Naive B cell (primary cell): ENCODE results near the gene FGF7. TPM values are rescaled to one million over a fixed set of nuclear protein-coding genes. Genes with fewer than 3 reads are reported as not detected.
"Not testable (repeated sequence)": the region's sequence is repeated elsewhere in the genome, so short reads cannot be mapped to it uniquely, and the experiment has no call there.

Source experiments
- ATAC-seq, 2 donors: fragments of 150-1000 bp; cut with Tn5 transposase; 2 replicates each; pipeline ENCODE4 v1.10.0; 2021; ENCODE audit warnings: low read depth in 2 of 2, mild to moderate bottlenecking in 2 of 2, moderate library complexity in 2 of 2
- DNase-seq: peaks from one replicate; pipeline ENCODE4 v3.0.0; 2022
- H3K27ac Mint-ChIP-seq, 6 donors: one replicate each; pipeline ENCODE4 v1.8.0; 2020 to 2022; ENCODE audit warnings: mild to moderate bottlenecking in 6 of 6, mixed read lengths in 6 of 6, moderate library complexity in 5 of 6, inconsistent platforms in 2 of 6
- H3K27me3 Mint-ChIP-seq, 3 donors: one replicate each; pipeline ENCODE4 v1.8.0; 2021 to 2022; ENCODE audit warnings: mixed read lengths in 3 of 3, mild to moderate bottlenecking in 1 of 3
- H3K36me3 Mint-ChIP-seq, 2 donors: one replicate each; pipeline ENCODE4 v1.8.0; 2020 to 2022; ENCODE audit warnings: mixed read lengths in 2 of 2, inconsistent platforms in 1 of 2, mild to moderate bottlenecking in 1 of 2
- H3K4me1 Mint-ChIP-seq, 3 donors: one replicate each; pipeline ENCODE4 v1.8.0; 2020 to 2022; ENCODE audit warnings: mixed read lengths in 3 of 3, inconsistent platforms in 1 of 3, mild to moderate bottlenecking in 1 of 3, moderate library complexity in 1 of 3
- H3K4me3 Mint-ChIP-seq, 8 donors: one replicate each; pipeline ENCODE4 v1.8.0; 2020 to 2022; ENCODE audit warnings: mild to moderate bottlenecking in 8 of 8, mixed read lengths in 8 of 8, moderate library complexity in 8 of 8, inconsistent platforms in 2 of 8
- H3K9me3 Mint-ChIP-seq, 7 donors: one replicate each; pipeline ENCODE4 v1.8.0; 2020 to 2022; ENCODE audit warnings: mixed read lengths in 7 of 7, mild to moderate bottlenecking in 5 of 7, inconsistent platforms in 2 of 7, moderate library complexity in 1 of 7
- polyA plus RNA-seq, 6 donors: library from polyadenylated mRNA; unstranded; fragments of 300-500 nt; fragmentation: Illumina TruSeq; gene quantifications; one replicate each; pipeline ENCODE4 v1.2.3, GENCODE V29; 2021; ENCODE audit warnings: low read depth in 6 of 6

Gene FGF7, protein sequence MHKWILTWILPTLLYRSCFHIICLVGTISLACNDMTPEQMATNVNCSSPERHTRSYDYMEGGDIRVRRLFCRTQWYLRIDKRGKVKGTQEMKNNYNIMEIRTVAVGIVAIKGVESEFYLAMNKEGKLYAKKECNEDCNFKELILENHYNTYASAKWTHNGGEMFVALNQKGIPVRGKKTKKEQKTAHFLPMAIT
- polyA plus RNA-seq, result not detected

DNA sequence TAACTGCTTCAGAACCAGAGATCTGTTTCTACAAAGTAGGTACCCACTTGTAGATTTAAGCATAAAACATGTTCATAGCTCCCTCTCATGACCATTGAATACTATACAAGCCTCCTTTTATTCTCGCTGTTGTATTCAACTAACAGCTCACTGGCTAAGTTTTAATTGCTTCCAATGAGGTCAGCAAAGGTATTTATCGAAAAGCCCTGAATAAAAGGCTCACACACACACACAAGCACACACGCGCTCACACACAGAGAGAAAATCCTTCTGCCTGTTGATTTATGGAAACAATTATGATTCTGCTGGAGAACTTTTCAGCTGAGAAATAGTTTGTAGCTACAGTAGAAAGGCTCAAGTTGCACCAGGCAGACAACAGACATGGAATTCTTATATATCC is at the start of gene FGF7:
TSS of gene FGF7 (plus strand) at position 222 of the 400 bp plus-strand sequence. CDS start 1,056 bp downstream, outside the sequence.
- DNase-seq, result no peak
- Mint-ChIP-seq H3K36me3 (no peaks in the 10 kb centered on the region), H3K4me3 (peak within 1 kb of the TSS in 4 of 8 donors; percentile 4 to 48 (median 22)), H3K27me3 (no peaks in the 10 kb centered on the region), H3K4me1 (peaks cover 4 to 8% (median 5%) of the 10 kb centered on the region in 3 donors), H3K27ac (peak within 1 kb of the TSS in 3 of 6 donors; percentile 39 to 91 (median 87)), H3K9me3 (peaks cover 0 to 2% (median 0%) of the 10 kb centered on the region in 7 donors)
- no peak for ATAC-seq

DNA sequence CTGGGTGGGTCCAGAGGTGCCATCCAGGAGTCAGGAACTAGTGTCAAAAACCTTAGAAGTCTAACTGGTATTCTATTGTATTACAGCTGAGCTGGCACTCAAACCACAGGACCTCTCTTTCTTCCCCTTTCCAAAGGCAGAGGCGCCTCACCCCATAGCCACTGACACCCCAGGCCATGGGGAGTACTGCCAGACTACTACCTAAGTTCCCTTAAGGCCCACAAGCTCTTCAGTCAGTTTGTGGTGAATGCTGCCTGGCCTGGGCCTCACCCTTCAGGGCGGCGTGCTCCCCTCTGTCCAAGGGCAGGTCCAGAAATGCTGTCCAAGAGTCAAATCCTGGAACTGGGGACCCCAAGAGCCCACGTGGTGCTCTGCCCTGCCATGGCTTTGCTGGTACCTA is 43.0 kb upstream of the FGF7 start:
- Mint-ChIP-seq H3K4me3 (no peak overlapping the region), H3K4me1 (no peaks in the 10 kb centered on the region), H3K9me3 (no peaks in the 10 kb centered on the region), H3K27ac (no peak overlapping the region), H3K36me3 (no peaks in the 10 kb centered on the region), H3K27me3 (no peaks in the 10 kb centered on the region)
- DNase-seq (no peak), ATAC-seq (no peak)

DNA sequence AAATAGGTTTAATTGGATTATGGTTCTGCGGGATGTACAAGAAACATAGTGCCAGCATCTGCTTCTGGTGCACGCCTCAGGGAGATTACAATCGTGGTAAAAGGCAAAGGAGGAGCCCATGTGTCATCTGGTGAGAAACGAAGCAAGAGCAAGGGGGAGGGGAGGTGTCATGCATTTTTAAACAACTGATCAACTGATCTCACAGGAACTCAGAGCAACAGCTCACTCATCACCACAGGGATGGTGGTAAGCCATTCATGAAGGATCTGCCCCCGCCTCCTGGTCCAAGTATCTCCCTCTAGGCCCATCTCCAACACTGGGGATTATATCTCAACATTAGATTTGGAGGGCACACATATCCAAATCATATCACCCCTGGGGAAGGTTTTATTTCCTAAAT is 42.1 kb upstream of the FGF7 start:
- Mint-ChIP-seq H3K4me3 (no peak overlapping the region), H3K36me3 (no peaks in the 10 kb centered on the region), H3K4me1 (no peaks in the 10 kb centered on the region), H3K9me3 (no peaks in the 10 kb centered on the region), H3K27ac (no peak overlapping the region), H3K27me3 (no peaks in the 10 kb centered on the region)
- ATAC-seq (no peak), DNase-seq (no peak)

DNA sequence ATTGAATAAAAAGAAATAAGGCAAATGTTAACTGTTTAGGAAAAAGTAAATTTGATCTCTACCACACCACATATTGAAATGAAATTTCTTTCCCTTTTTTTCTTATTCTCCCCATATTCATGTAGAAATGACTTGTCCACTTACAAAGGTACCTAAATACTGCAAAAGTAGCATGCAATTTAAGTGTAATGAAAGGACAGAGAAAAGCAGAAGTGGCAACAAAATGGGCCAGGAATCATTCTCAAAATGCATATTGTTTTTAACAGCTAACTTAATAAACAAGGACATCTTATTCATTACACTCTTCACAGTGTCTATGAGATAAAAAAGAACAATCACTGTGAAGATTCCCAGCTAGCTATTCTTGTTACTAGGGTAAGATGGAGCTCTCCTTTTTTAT is 40.6 kb upstream of the FGF7 start:
- no peak for ATAC-seq
- Mint-ChIP-seq H3K9me3 (peaks cover 0 to 4% (median 0%) of the 10 kb centered on the region in 7 donors), H3K36me3 (no peaks in the 10 kb centered on the region), H3K4me3 (no peak overlapping the region), H3K4me1 (peaks cover 0 to 3% (median 0%) of the 10 kb centered on the region in 3 donors), H3K27ac (no peak overlapping the region), H3K27me3 (no peaks in the 10 kb centered on the region)
- DNase-seq, result no peak

DNA sequence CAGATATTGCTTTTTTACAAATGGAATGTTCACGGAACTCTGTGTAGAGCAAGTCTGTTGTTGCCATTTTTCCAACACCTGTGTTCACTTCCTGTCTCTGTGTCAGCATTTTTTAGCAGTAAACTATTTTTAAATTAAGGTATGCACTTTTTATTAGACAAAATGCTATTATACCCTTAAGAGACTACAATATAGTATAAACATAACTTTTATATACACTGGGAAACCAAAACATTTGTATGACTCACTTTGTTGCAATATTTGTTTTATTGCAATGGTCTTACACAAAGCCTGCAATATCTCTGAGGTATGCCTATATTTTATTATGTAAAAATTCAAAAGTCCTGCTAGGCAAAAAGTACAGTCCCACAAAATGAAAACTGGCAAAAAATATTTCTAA is 39.8 kb upstream of the FGF7 start:
- Mint-ChIP-seq H3K9me3 (peaks cover 0 to 5% (median 0%) of the 10 kb centered on the region in 7 donors), H3K4me1 (peaks cover 0 to 7% (median 0%) of the 10 kb centered on the region in 3 donors), H3K27ac (no peak overlapping the region), H3K27me3 (peaks cover 0 to 4% (median 0%) of the 10 kb centered on the region in 3 donors), H3K36me3 (no peaks in the 10 kb centered on the region), H3K4me3 (no peak overlapping the region)
- no peak for DNase-seq
- ATAC-seq, result no peak

DNA sequence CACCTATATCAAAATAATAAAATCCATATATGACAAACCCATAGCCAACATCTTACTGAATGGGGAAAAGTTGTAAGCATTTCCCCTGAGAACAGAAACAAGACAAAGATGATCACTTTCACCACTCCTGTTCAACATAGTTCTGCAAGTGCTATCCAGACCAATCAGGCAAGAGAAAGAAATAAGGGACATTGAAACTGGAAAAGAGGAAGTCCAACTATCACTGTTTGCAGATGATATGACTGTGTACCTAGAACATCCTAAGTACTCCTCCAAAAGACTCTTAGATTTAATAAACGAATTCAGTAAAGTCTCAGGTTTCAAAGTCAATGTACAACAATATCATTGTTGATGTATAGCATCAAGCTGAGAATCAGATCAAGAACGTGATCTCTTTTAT is 35.6 kb upstream of the FGF7 start:
- Mint-ChIP-seq H3K4me3 (no peak overlapping the region), H3K36me3 (no peaks in the 10 kb centered on the region), H3K4me1 (peaks cover 0 to 7% (median 0%) of the 10 kb centered on the region in 3 donors), H3K9me3 (peaks cover 0 to 5% (median 0%) of the 10 kb centered on the region in 7 donors), H3K27ac (no peak overlapping the region), H3K27me3 (peaks cover 0 to 6% (median 0%) of the 10 kb centered on the region in 3 donors)
- ATAC-seq (peak; percentile 55 to 73), DNase-seq (no peak)

DNA sequence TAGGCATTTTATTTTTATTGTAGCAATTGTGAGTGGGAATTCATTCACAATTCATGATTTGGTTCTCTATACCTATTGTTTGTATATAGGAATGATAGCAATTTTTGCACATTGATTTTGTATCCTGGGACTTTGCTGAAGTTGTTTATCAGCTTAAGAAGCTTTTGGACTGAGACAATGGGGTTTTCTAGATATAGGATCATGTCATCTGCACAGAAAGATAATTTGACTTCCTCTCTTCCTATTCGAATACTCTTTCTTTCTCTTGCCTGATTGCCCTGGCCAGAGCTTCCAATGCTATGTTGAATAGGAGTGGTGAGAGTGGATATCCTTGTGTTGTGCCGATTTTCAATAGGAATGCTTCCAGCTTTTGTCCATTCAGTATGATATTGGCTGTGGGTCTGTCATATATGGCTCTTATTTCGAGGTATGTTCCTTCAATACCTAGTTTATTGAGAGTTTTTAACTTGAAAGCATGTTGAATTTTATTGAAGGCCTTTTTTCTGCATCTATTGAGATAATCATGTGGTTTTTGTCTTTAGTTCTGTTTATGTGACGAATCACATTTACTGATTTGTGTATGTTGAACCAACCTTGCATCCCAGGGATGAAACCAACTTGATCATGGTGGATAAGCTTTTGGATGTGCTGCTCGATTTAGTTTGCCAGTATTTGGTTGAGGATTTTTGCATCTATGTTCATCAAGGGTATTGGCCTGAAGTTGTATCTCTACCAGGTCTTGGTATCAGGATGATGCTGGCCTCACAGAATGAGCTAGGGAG is 20.3 kb upstream of the FGF7 start:
- ATAC-seq, result not testable (repeated sequence)

DNA sequence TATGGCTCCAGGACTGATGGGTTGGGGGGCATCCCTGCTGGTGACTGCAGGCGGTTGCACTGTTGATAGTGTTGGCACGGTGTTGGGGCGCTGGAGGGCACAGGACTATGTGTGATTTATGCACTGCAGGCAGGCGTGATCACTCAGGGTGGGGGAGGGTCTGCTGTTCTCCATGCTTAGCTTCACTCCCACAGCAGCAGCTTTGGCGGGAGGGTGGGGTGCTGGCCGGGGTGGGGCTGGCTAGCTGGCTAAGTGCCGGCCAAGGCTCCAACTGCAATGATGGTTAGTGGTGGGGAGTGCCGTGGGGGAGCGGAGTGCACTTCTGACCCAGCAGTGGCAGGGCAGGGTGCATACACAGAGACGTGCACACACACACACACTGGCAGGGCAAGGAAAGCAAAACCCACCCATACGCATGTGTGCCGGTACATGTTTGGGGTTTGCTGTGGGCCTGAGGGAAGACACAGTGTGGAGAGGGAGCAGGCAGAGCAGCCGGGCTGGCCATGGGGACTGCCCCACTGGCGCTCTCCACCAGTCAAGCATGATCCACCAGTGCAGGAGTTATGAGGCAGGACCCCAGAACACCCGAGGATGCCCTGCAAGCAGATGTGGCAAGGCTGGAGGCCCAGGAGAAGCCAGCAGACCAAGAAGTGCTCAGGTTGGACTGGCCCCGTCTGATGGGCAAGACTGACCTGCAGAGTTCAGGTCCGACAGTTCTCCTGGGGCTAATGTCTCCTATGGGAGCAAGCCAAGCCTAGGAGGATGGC is 16.5 kb upstream of the FGF7 start:
- H3K27ac Mint-ChIP-seq, result no peak overlapping the region
- no peaks in the 10 kb centered on the region for H3K36me3 Mint-ChIP-seq
- no peak for DNase-seq
- ATAC-seq, result no peak
- H3K27me3 Mint-ChIP-seq, result peaks cover 0 to 22% (median 13%) of the 10 kb centered on the region in 3 donors
- no peak overlapping the region for H3K4me3 Mint-ChIP-seq
- H3K9me3 Mint-ChIP-seq, result peaks cover 0 to 6% (median 0%) of the 10 kb centered on the region in 7 donors
- no peaks in the 10 kb centered on the region for H3K4me1 Mint-ChIP-seq

More for the DNA sequence above, 20.3 kb upstream of the FGF7 start:
- not testable (repeated sequence) for H3K4me1 Mint-ChIP-seq, H3K9me3 Mint-ChIP-seq, H3K36me3 Mint-ChIP-seq, H3K4me3 Mint-ChIP-seq, DNase-seq, H3K27ac Mint-ChIP-seq
- H3K27me3 Mint-ChIP-seq, result peaks cover 0 to 17% (median 0%) of the 10 kb centered on the region in 3 donors

DNA sequence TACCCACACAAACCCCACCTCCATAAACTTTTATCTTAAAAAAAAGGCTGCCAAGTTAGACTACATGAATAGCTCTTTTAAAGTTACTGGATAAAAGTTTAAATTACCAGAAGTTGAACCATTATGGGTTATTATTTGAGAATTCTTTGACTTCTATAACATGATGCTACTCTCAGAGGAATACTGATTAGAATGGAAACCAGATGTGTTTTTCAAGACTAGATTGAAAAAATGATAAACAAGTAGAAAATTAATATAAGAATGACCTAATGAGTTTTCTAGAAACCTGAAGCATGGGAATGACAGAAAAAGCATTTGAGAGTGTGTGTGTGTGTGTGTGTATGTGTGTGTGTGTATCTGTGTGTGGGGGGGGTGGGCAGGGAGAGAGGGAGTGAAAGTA is 12.4 kb upstream of the FGF7 start:
- H3K4me1 Mint-ChIP-seq, result no peaks in the 10 kb centered on the region
- peaks cover 0 to 5% of the 10 kb centered on the region in 2 donors for H3K36me3 Mint-ChIP-seq
- H3K4me3 Mint-ChIP-seq, result no peak overlapping the region
- no peak overlapping the region for H3K27ac Mint-ChIP-seq
- peaks cover 10 to 32% (median 14%) of the 10 kb centered on the region in 3 donors for H3K27me3 Mint-ChIP-seq
- no peaks in the 10 kb centered on the region for H3K9me3 Mint-ChIP-seq
- ATAC-seq, result no peak
- DNase-seq, result no peak

DNA sequence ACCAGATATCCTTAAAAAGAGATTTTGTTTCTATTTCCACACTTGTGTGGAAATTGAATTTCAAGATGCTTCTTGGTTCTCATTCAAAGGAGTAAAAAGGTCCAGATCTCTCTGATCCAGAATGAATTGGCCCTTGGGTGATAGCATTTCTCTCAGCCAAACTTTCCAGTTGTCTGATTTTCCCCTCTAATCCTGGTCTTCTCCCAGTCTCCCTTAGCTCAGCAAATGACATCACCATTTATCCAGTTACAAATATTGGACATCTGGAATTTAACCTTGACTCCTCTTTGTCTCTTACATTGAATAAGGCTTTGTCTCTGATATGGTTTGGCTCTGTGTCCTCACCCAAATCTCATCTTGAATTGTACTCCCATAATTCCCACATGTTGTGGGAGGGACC is 10.2 kb upstream of the FGF7 start:
- peaks cover 6 to 41% (median 15%) of the 10 kb centered on the region in 3 donors for H3K27me3 Mint-ChIP-seq

DNA sequence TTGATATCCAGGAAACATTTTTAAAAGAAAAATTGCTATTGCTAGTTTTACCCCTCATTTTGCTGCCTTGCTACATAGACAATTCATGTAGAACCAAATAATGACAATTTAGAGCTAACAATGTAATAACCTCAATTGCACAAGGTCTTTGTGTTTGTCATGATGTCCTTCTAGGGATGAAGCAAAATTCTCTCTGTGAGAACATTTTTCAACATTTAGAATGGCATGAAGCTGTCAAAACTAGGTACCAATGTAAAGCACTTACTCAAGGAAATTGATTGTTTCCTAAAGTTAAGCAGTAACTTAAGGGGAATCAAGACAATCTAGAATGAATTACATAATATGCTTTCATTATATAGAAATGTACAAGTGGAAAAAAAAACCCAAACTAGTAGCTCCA is 7.9 kb upstream of the FGF7 start:
- Mint-ChIP-seq H3K9me3 (no peaks in the 10 kb centered on the region), H3K4me3 (no peak overlapping the region), H3K27me3 (peaks cover 6 to 37% (median 15%) of the 10 kb centered on the region in 3 donors), H3K36me3 (peaks cover 0 to 5% of the 10 kb centered on the region in 2 donors), H3K4me1 (no peaks in the 10 kb centered on the region), H3K27ac (no peak overlapping the region)
- ATAC-seq (no peak), DNase-seq (no peak)

More for the DNA sequence above, 10.2 kb upstream of the FGF7 start:
- Mint-ChIP-seq H3K4me3 (no peak overlapping the region), H3K4me1 (no peaks in the 10 kb centered on the region), H3K36me3 (peaks cover 0 to 5% of the 10 kb centered on the region in 2 donors), H3K27ac (no peak overlapping the region), H3K9me3 (no peaks in the 10 kb centered on the region)
- DNase-seq (no peak), ATAC-seq (no peak)

DNA sequence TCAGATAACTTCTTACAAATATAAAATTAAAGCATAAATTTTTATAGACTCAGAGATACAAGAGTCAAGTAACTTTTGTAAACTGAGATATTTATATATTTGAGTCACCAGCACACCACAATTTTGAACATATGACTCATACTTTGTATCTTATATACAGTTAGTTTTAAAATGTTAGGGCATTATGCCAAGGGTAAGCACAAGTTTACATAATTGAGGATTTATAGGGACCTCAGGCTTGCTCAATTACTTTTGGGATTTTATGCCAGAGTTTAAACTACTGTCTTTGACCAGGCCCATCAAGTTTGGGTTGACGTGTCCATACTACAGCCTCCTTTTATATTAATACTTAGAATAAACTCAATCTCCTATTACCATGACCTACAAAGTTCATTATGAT is 7.4 kb upstream of the FGF7 start:
- ATAC-seq (no peak), DNase-seq (no peak)
- Mint-ChIP-seq H3K4me3 (no peak overlapping the region), H3K27ac (no peak overlapping the region), H3K4me1 (no peaks in the 10 kb centered on the region), H3K9me3 (no peaks in the 10 kb centered on the region), H3K27me3 (peaks cover 3 to 33% (median 15%) of the 10 kb centered on the region in 3 donors), H3K36me3 (peaks cover 0 to 5% of the 10 kb centered on the region in 2 donors)

DNA sequence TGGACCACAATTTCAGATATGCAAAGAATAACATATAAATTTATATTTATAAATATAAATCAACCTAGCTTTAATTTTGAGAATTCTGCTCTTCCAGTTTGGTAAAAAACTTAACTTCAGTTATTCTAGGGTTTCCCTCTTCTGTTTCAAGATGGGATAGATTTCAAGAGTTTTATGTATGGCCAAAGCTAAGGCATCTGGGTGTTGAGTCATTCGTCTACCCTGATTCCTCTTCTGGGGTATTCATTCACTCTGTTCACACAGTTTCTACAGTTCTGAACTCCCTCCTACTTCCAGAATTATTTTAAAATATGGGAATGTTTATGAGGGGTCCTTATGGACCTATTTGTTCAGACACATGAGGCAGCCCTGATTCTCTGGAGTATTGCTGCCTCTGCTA is 4.2 kb upstream of the FGF7 start:
- peaks cover 0 to 2% (median 0%) of the 10 kb centered on the region in 7 donors for H3K9me3 Mint-ChIP-seq
- H3K4me3 Mint-ChIP-seq, result no peak overlapping the region
- no peaks in the 10 kb centered on the region for H3K36me3 Mint-ChIP-seq
- H3K4me1 Mint-ChIP-seq, result peaks cover 4 to 8% (median 5%) of the 10 kb centered on the region in 3 donors
- no peak for ATAC-seq
- H3K27me3 Mint-ChIP-seq, result peaks cover 0 to 18% (median 10%) of the 10 kb centered on the region in 3 donors
- DNase-seq, result no peak
- peak overlapping the region in 1 of 6 donors; percentile 52 for H3K27ac Mint-ChIP-seq
